HUES48 (cell line): Measurements from ENCODE around the gene SCUBE2.

Source experiments
- H3K27ac ChIP-seq: one replicate; pipeline ENCODE4 v1.7.0; 2013; ENCODE audit warnings: low read depth, low read length, inconsistent platforms
- H3K27me3 ChIP-seq: 2 replicates; pipeline ENCODE4 v1.6.1; 2013; ENCODE audit warnings: mild to moderate bottlenecking, low read length; ENCODE audit not compliant: control insufficient read depth, insufficient read depth
- H3K36me3 ChIP-seq: 2 replicates; pipeline ENCODE4 v1.6.1; 2013; ENCODE audit warnings: low read length; ENCODE audit not compliant: control insufficient read depth, insufficient read depth
- H3K4me1 ChIP-seq: 2 replicates; pipeline ENCODE4 v1.6.1; 2013; ENCODE audit warnings: mild to moderate bottlenecking, low read length; ENCODE audit not compliant: control insufficient read depth, insufficient read depth
- H3K4me3 ChIP-seq: 2 replicates; pipeline ENCODE4 v1.5.1; 2013; ENCODE audit warnings: mild to moderate bottlenecking, low read depth, low read length
- H3K9ac ChIP-seq: 2 replicates; pipeline ENCODE4 v1.6.1; 2013; ENCODE audit warnings: mild to moderate bottlenecking, low read depth, low read length, moderate library complexity
- H3K9me3 ChIP-seq: 2 replicates; pipeline ENCODE4 v1.6.1; 2013; ENCODE audit warnings: low read length; ENCODE audit not compliant: control insufficient read depth, insufficient read depth

The SCUBE2 gene

GRCh38 chr11:9130297-9130696, 38.9 kb upstream of the SCUBE2 start:
- Histone ChIP-seq H3K27me3 (no peaks in the 10 kb centered on the region), H3K9me3 (no peaks in the 10 kb centered on the region), H3K9ac (no peak overlapping the region), H3K4me1 (peaks cover 7% of the 10 kb centered on the region), H3K36me3 (no peaks in the 10 kb centered on the region; the same call in 1 of the 2 replicates), H3K4me3 (no peak overlapping the region), H3K27ac (no peak overlapping the region)

- Histone ChIP-seq H3K36me3 (no peaks in the 10 kb centered on the region), H3K4me1 (peaks cover 11% of the 10 kb centered on the region), H3K27ac (no peak overlapping the region), H3K9me3 (no peaks in the 10 kb centered on the region), H3K9ac (no peak overlapping the region), H3K27me3 (no peaks in the 10 kb centered on the region), H3K4me3 (no peak overlapping the region)
Measured at GRCh38 chr11:9126636-9127035, 35.2 kb upstream of the SCUBE2 start.

- Histone ChIP-seq H3K9ac (no peak overlapping the region), H3K27me3 (no peaks in the 10 kb centered on the region), H3K4me1 (peaks cover 22% of the 10 kb centered on the region), H3K27ac (no peak overlapping the region), H3K9me3 (no peaks in the 10 kb centered on the region), H3K36me3 (no peaks in the 10 kb centered on the region), H3K4me3 (no peak overlapping the region)
Measured at GRCh38 chr11:9125185-9125886, 33.9 kb upstream of the SCUBE2 start.

GRCh38 chr11:9123595-9124304, 32.4 kb upstream of the SCUBE2 start:
- peaks cover 26% of the 10 kb centered on the region for H3K4me1 ChIP-seq
- H3K27ac ChIP-seq, result no peak overlapping the region
- no peak overlapping the region for H3K9ac ChIP-seq
- H3K27me3 ChIP-seq, result no peaks in the 10 kb centered on the region
- H3K9me3 ChIP-seq, result no peaks in the 10 kb centered on the region
- no peaks in the 10 kb centered on the region for H3K36me3 ChIP-seq
- H3K4me3 ChIP-seq, result no peak overlapping the region

GRCh38 chr11:9121469-9121796, 30.0 kb upstream of the SCUBE2 start:
- Histone ChIP-seq H3K36me3 (no peaks in the 10 kb centered on the region), H3K4me3 (no peak overlapping the region), H3K27ac (peak overlapping the region; percentile 64), H3K4me1 (peaks cover 19% of the 10 kb centered on the region), H3K9ac (no peak overlapping the region), H3K9me3 (no peaks in the 10 kb centered on the region), H3K27me3 (no peaks in the 10 kb centered on the region)

GRCh38 chr11:9120664-9121468, 29.5 kb upstream of the SCUBE2 start:
- Histone ChIP-seq H3K36me3 (no peaks in the 10 kb centered on the region), H3K9ac (no peak overlapping the region), H3K4me3 (peak overlapping the region; percentile 7; the same call in 1 of the 2 replicates)

GRCh38 chr11:9118277-9118676, 26.9 kb upstream of the SCUBE2 start:
- Histone ChIP-seq H3K27ac (no peak overlapping the region), H3K9me3 (0 out of 2 replicates have a peak, but pooled peaks cover 8% of the 10 kb centered on the region), H3K4me3 (no peak overlapping the region), H3K9ac (no peak overlapping the region), H3K27me3 (no peaks in the 10 kb centered on the region), H3K4me1 (peaks cover 19% of the 10 kb centered on the region), H3K36me3 (no peaks in the 10 kb centered on the region)

More at GRCh38 chr11:9120664-9121468, 29.5 kb upstream of the SCUBE2 start:
- Histone ChIP-seq H3K9me3 (no peaks in the 10 kb centered on the region), H3K27me3 (no peaks in the 10 kb centered on the region), H3K27ac (peak overlapping the region; percentile 64), H3K4me1 (peaks cover 19% of the 10 kb centered on the region)

- Histone ChIP-seq H3K27ac (no peak overlapping the region), H3K9ac (no peak overlapping the region), H3K4me1 (no peaks in the 10 kb centered on the region), H3K27me3 (no peaks in the 10 kb centered on the region), H3K4me3 (no peak overlapping the region), H3K36me3 (no peaks in the 10 kb centered on the region), H3K9me3 (peaks cover 16% of the 10 kb centered on the region; the same call in 1 of the 2 replicates)
Measured at GRCh38 chr11:9112075-9112474, 20.7 kb upstream of the SCUBE2 start.

- Histone ChIP-seq H3K36me3 (no peaks in the 10 kb centered on the region), H3K4me1 (no peaks in the 10 kb centered on the region), H3K9ac (no peak overlapping the region), H3K4me3 (no peak overlapping the region), H3K27ac (no peak overlapping the region), H3K9me3 (peaks cover 16% of the 10 kb centered on the region; the same call in 1 of the 2 replicates), H3K27me3 (no peaks in the 10 kb centered on the region)
Measured at GRCh38 chr11:9109858-9110731, 18.7 kb upstream of the SCUBE2 start.

GRCh38 chr11:9104580-9104979, 13.2 kb upstream of the SCUBE2 start:
- H3K36me3 ChIP-seq, result no peaks in the 10 kb centered on the region
- no peaks in the 10 kb centered on the region for H3K4me1 ChIP-seq
- no peaks in the 10 kb centered on the region for H3K27me3 ChIP-seq
- no peak overlapping the region for H3K27ac ChIP-seq
- H3K9me3 ChIP-seq, result no peaks in the 10 kb centered on the region
- no peak overlapping the region for H3K9ac ChIP-seq
- H3K4me3 ChIP-seq, result no peak overlapping the region
